KMS-11 (cell line): Measurements from ENCODE around the gene RPRD1B.

Source experiments
- H2AFZ ChIP-seq: fragments of 200-600 bp; sonication (generic); 2 replicates; pipeline ENCODE4 v1.6.1; 2016; ENCODE audit warnings: antibody characterized with exemption, mixed run types, low read depth
- H3K27ac ChIP-seq: fragments of 200-600 bp; sonication (generic); 2 replicates; pipeline ENCODE4 v1.6.1; 2016; ENCODE audit warnings: mild to moderate bottlenecking, mixed run types
- H3K27me3 ChIP-seq: fragments of 200-600 bp; sonication (generic); 2 replicates; pipeline ENCODE4 v1.6.1; 2017; ENCODE audit warnings: mild to moderate bottlenecking, low read depth, mixed run types, moderate library complexity; ENCODE audit not compliant: insufficient read depth
- H3K36me3 ChIP-seq: fragments of 200-600 bp; sonication (generic); 2 replicates; pipeline ENCODE4 v1.6.1; 2017; ENCODE audit warnings: mild to moderate bottlenecking, mixed run types; ENCODE audit not compliant: insufficient read depth
- H3K4me1 ChIP-seq: fragments of 200-600 bp; sonication (generic); 2 replicates; pipeline ENCODE4 v1.6.1; 2016; ENCODE audit warnings: mild to moderate bottlenecking, low read depth, mixed run types; ENCODE audit not compliant: poor library complexity, severe bottlenecking
- H3K4me2 ChIP-seq: fragments of 200-600 bp; sonication (generic); 2 replicates; pipeline ENCODE4 v1.7.0; 2016; ENCODE audit warnings: mild to moderate bottlenecking, mixed run types
- H3K4me3 ChIP-seq: fragments of 200-600 bp; sonication (generic); IDR thresholded peaks from 2 replicates; pipeline ENCODE4 v1.6.1; 2017; ENCODE audit warnings: low read depth, low read length, mixed read lengths; ENCODE audit not compliant: insufficient read depth
- H3K79me2 ChIP-seq: fragments of 200-600 bp; sonication (generic); 2 replicates; pipeline ENCODE4 v1.6.1; 2016; ENCODE audit warnings: low read depth, mixed run types; ENCODE audit not compliant: insufficient read depth
- H3K9ac ChIP-seq: fragments of 200-600 bp; sonication (generic); 2 replicates; pipeline ENCODE4 v1.6.1; 2016; ENCODE audit warnings: mild to moderate bottlenecking, mixed run types
- H4K20me1 ChIP-seq: fragments of 200-600 bp; sonication (generic); 2 replicates; pipeline ENCODE4 v1.6.1; 2016; ENCODE audit warnings: mild to moderate bottlenecking, mixed run types; ENCODE audit not compliant: insufficient read depth
- CTCF ChIP-seq: fragments of 200-600 bp; sonication (generic); conservative IDR thresholded peaks from 2 replicates; pipeline ENCODE4 v1.6.1; 2017; ENCODE audit warnings: low read depth, mild to moderate bottlenecking, antibody characterized with exemption, low read length, moderate library complexity, mixed read lengths

RPRD1B gene

GRCh38 chr20:38011696-38012095 lies 21.9 kb upstream of the RPRD1B start:
- Histone ChIP-seq H3K4me3 (no peak overlapping the region), H3K27ac (no peak overlapping the region), H4K20me1 (no peaks in the 10 kb centered on the region), H3K4me2 (no peak overlapping the region), H3K36me3 (peaks cover 3% of the 10 kb centered on the region; the same call in 1 of the 2 replicates), H3K27me3 (no peaks in the 10 kb centered on the region), H3K9ac (no peak overlapping the region), H2AFZ (no peak overlapping the region), H3K4me1 (no peaks in the 10 kb centered on the region), H3K79me2 (peaks cover 34% of the 10 kb centered on the region)
- no peak for TF ChIP-seq CTCF

DNA sequence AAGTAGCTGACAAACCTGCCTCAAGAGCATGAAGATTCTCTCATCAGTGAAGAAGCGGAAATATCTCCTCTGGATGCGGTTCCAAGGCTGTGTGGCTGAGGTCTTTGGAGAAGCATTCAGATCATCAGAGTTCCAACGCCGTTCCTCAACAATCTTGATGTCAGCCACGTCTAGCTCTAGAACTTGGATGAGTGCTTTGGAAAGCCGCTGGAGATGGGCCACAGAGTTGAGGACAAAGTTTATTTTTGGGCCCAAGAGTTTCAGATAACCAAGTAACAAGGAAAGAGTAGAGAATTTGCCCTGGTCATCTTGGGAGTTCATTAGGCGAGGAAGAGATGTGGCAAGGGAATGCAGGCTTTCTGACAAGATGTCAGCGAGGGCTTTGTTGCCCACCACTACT lies 21.2 kb upstream of the RPRD1B start:
- Histone ChIP-seq H4K20me1 (no peaks in the 10 kb centered on the region), H3K9ac (no peak overlapping the region), H3K79me2 (peaks cover 34% of the 10 kb centered on the region), H3K4me3 (no peak overlapping the region), H3K36me3 (peaks cover 8% of the 10 kb centered on the region; the same call in 1 of the 2 replicates), H3K27me3 (no peaks in the 10 kb centered on the region), H2AFZ (no peak overlapping the region), H3K4me2 (no peak overlapping the region), H3K27ac (no peak overlapping the region), H3K4me1 (no peaks in the 10 kb centered on the region)
- TF ChIP-seq CTCF = no peak

GRCh38 chr20:38013887-38014286 lies 19.7 kb upstream of the RPRD1B start:
- Histone ChIP-seq H3K4me2 (no peak overlapping the region), H3K27me3 (no peaks in the 10 kb centered on the region), H3K4me3 (no peak overlapping the region), H3K36me3 (peaks cover 22% of the 10 kb centered on the region), H4K20me1 (no peaks in the 10 kb centered on the region), H2AFZ (no peak overlapping the region), H3K4me1 (no peaks in the 10 kb centered on the region), H3K9ac (no peak overlapping the region), H3K27ac (no peak overlapping the region), H3K79me2 (peaks cover 26% of the 10 kb centered on the region)
- TF ChIP-seq CTCF = no peak

DNA sequence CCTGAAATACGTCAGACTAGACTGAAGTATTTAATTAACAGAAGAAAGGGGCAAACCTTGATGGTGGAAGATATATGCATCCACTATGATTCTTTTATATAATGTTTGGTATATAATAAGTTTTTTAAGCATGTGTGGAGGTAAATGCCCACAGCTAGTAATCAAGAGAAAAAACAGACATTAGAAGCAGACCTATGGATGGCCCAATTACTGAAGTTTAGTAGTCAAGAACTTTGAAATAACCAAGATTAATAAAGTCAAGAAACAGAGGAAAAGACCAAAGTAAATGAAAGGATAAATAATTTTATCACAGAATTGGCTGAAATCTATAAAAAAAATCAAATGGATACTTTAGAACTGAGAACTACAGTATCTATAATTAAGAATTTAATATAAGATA lies 15.6 kb upstream of the RPRD1B start:
- no peak overlapping the region for H3K4me2 ChIP-seq
- peaks cover 26% of the 10 kb centered on the region for H3K36me3 ChIP-seq
- H3K9ac ChIP-seq = no peak overlapping the region
- H3K79me2 ChIP-seq = peaks cover 43% of the 10 kb centered on the region; the same call in 1 of the 2 replicates
- H4K20me1 ChIP-seq = 0 out of 2 replicates have a peak, but pooled peaks cover 6% of the 10 kb centered on the region
- H3K4me3 ChIP-seq = no peak overlapping the region
- no peak overlapping the region for H3K27ac ChIP-seq
- no peak for TF ChIP-seq CTCF
- H3K4me1 ChIP-seq = no peaks in the 10 kb centered on the region
- no peaks in the 10 kb centered on the region for H3K27me3 ChIP-seq
- no peak overlapping the region for H2AFZ ChIP-seq
